ENCODE data around the gene KDELR1. TPM values are rescaled to one million over a fixed set of nuclear protein-coding genes. Genes with fewer than 3 reads are reported as not detected.
A peak's percentile ranks its signal among the peaks of the same experiment; 100 is the strongest.

KDELR1 gene
- total and polyA plus RNA-seq, 4 donors: 101 to 156 (median 125) TPM

DNA sequence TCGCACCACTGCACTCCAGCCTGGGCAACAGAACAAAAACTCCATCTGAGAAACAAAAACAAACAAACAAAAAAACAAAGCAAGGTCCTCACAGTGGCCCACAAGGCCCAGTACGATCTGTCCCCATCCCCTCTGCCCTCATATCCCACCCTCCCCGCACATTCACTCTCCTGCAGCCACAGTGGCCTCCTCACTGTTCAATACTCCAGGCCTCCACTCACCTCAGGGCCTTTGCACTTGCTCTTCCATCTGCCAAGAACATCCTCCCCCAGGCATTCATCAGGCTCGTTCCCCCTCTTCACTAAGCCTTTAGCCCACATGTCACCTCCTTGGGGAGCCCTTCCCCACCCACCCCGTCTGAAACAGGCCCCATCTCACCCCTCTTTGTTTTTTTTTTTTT is 32.2 kb downstream of the KDELR1 start:
- Histone ChIP-seq H3K27ac (ENCODE audit: low read depth in 1 of 2, low read length in 1 of 2) (no peak overlapping the region), H3K4me3 (no peak overlapping the region), H3K36me3 (ENCODE audit: control insufficient read depth in 4 of 4, insufficient read depth in 4 of 4, low read length in 4 of 4) (peaks cover 0 to 2% (median 0%) of the 10 kb centered on the region in 4 donors), H3K9ac (ENCODE audit: insufficient read depth in 1 of 2, low read length in 2 of 2) (no peak overlapping the region), H3K9me3 (ENCODE audit: control insufficient read depth in 4 of 4, insufficient read depth in 3 of 4, low read length in 3 of 4) (no peaks in the 10 kb centered on the region), H3K4me1 (ENCODE audit: control insufficient read depth in 5 of 5, insufficient read depth in 5 of 5, low read length in 5 of 5) (peaks cover 0 to 5% (median 0%) of the 10 kb centered on the region in 5 donors), H3K27me3 (ENCODE audit: control insufficient read depth in 3 of 3, insufficient read depth in 3 of 3, low read length in 2 of 3) (no peaks in the 10 kb centered on the region)
- no peak for DNase-seq
- TF ChIP-seq, protein P1, sequence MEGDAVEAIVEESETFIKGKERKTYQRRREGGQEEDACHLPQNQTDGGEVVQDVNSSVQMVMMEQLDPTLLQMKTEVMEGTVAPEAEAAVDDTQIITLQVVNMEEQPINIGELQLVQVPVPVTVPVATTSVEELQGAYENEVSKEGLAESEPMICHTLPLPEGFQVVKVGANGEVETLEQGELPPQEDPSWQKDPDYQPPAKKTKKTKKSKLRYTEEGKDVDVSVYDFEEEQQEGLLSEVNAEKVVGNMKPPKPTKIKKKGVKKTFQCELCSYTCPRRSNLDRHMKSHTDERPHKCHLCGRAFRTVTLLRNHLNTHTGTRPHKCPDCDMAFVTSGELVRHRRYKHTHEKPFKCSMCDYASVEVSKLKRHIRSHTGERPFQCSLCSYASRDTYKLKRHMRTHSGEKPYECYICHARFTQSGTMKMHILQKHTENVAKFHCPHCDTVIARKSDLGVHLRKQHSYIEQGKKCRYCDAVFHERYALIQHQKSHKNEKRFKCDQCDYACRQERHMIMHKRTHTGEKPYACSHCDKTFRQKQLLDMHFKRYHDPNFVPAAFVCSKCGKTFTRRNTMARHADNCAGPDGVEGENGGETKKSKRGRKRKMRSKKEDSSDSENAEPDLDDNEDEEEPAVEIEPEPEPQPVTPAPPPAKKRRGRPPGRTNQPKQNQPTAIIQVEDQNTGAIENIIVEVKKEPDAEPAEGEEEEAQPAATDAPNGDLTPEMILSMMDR (IDR thresholded peaks at IDR 0.05; ENCODE audit: control extremely low read depth, extremely low read depth): no peak
- 92 to 95% methylated on average over 5 of the region's 5 CpGs for WGBS, 2 donors
- ATAC-seq (ENCODE audit: insufficient read depth, low FRiP score): no peak

DNA sequence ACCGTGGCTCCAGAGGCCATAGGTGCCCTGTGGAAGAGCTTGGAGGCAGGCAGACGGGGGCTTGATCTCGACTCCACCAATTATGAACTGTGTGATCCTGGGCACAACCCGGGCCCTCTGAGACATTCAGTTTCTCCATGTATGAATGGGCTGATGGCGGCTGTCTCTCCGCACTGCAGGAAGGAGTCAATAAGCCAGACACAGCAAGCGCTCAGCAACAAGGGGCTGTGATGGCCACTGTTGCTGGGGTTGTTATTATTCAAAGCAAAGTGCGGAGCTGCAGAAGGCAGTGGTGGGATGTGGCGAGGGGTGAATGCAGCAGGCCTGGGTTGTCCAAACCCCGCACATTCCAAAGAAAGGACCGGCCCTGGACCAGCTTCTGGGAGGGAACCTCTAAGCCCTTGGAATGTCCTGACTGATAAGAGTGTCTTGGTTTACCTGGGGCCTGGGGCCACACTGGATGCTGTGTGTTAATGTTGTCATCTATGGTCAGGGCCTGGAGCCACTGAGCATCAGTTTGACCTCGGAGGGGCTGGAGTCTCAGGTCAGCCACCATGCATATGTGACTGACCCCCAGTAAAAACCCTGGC is 35.9 kb downstream of the KDELR1 start:
- Histone ChIP-seq H3K36me3 (ENCODE audit: control insufficient read depth in 4 of 4, insufficient read depth in 4 of 4, low read length in 4 of 4) (no peaks in the 10 kb centered on the region), H3K4me3 (no peak overlapping the region), H3K9me3 (ENCODE audit: control insufficient read depth in 4 of 4, insufficient read depth in 3 of 4, low read length in 3 of 4) (no peaks in the 10 kb centered on the region), H3K9ac (ENCODE audit: insufficient read depth in 1 of 2, low read length in 2 of 2) (no peak overlapping the region), H3K4me1 (ENCODE audit: control insufficient read depth in 5 of 5, insufficient read depth in 5 of 5, low read length in 5 of 5) (no peaks in the 10 kb centered on the region), H3K27ac (ENCODE audit: low read depth in 1 of 2, low read length in 1 of 2) (no peak overlapping the region), H3K27me3 (ENCODE audit: control insufficient read depth in 3 of 3, insufficient read depth in 3 of 3, low read length in 2 of 3) (no peaks in the 10 kb centered on the region)
- DNase-seq (no peak), ATAC-seq (ENCODE audit: insufficient read depth, low FRiP score) (no peak)
- TF ChIP-seq, protein P1 (IDR thresholded peaks at IDR 0.05; ENCODE audit: control extremely low read depth, extremely low read depth): no peak
- WGBS, 2 donors: 88 to 92% methylated on average over 12 of the region's 12 CpGs

DNA sequence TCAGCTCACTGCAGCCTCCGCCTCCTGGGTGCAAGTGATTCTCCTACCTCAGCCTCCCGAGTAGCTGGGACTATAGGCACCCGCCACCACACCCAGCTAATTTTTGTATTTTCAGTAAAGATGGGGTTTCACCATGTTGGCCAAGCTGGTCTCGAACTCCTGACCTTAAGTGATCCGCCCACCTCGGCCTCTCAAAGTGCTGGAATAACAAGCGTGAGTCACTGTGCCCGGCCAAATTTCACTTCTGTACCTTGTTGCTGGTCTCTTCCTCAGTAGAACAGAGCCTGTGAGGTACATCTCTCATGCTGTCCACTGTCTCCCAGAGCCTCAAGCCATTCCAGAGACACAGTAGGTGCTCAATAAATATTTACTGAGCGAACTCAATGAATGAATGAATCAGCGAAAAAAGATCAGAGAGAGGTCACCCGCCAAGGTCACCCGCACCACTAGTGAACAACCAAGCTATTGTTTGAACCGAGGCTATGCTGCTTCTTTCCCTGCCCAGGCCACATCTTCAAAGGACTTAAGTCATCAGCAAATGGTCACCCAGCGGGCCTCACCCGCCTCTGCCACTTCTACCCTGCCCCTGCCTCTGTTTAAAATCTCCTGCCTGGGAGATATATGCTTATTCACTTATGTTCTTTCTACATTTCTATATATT is 36.9 kb downstream of the KDELR1 start:
- Histone ChIP-seq H3K4me3 (no peak overlapping the region), H3K9me3 (ENCODE audit: control insufficient read depth in 4 of 4, insufficient read depth in 3 of 4, low read length in 3 of 4) (no peaks in the 10 kb centered on the region), H3K4me1 (ENCODE audit: control insufficient read depth in 5 of 5, insufficient read depth in 5 of 5, low read length in 5 of 5) (no peaks in the 10 kb centered on the region), H3K9ac (ENCODE audit: insufficient read depth in 1 of 2, low read length in 2 of 2) (no peak overlapping the region), H3K27me3 (ENCODE audit: control insufficient read depth in 3 of 3, insufficient read depth in 3 of 3, low read length in 2 of 3) (no peaks in the 10 kb centered on the region), H3K27ac (ENCODE audit: low read depth in 1 of 2, low read length in 1 of 2) (no peak overlapping the region), H3K36me3 (ENCODE audit: control insufficient read depth in 4 of 4, insufficient read depth in 4 of 4, low read length in 4 of 4) (no peaks in the 10 kb centered on the region)
- 91 to 94% methylated on average over 15 of the region's 15 CpGs for WGBS, 2 donors
- TF ChIP-seq, protein P1 (IDR thresholded peaks at IDR 0.05; ENCODE audit: control extremely low read depth, extremely low read depth): no peak
- DNase-seq (peak in 1 of 3 donors; percentile 28), ATAC-seq (ENCODE audit: insufficient read depth, low FRiP score) (no peak)
